ENCODE measurements around the gene KNDC1.

The KNDC1 gene

GRCh38 chr10:133126431-133127290 is 33.4 kb upstream of the KNDC1 start:
- no peak for DNase-seq (ENCODE audit: low read depth)
- no peak for TF ChIP-seq CTCF (conservative IDR thresholded peaks at IDR 0.05; ENCODE audit: control insufficient read depth, insufficient read depth, low read depth, low read length)
- H3K4me3 ChIP-seq (ENCODE audit: control insufficient read depth, low read depth, low read length), result no peak overlapping the region

GRCh38 chr10:133127291-133128125 is 32.5 kb upstream of the KNDC1 start:
- no peak for DNase-seq (ENCODE audit: low read depth)
- no peak for TF ChIP-seq CTCF (conservative IDR thresholded peaks at IDR 0.05; ENCODE audit: control insufficient read depth, insufficient read depth, low read depth, low read length)
- H3K4me3 ChIP-seq (ENCODE audit: control insufficient read depth, low read depth, low read length), result no peak overlapping the region

- no peak overlapping the region for H3K4me3 ChIP-seq (ENCODE audit: control insufficient read depth, low read depth, low read length)
- no peak for TF ChIP-seq CTCF (conservative IDR thresholded peaks at IDR 0.05; ENCODE audit: control insufficient read depth, insufficient read depth, low read depth, low read length)
- DNase-seq (ENCODE audit: low read depth), result no peak
Measured at GRCh38 chr10:133128126-133129070, 31.6 kb upstream of the KNDC1 start.

GRCh38 chr10:133129071-133129858 is 30.8 kb upstream of the KNDC1 start:
- no peak overlapping the region for H3K4me3 ChIP-seq (ENCODE audit: control insufficient read depth, low read depth, low read length)
- no peak for DNase-seq (ENCODE audit: low read depth)
- no peak for TF ChIP-seq CTCF (conservative IDR thresholded peaks at IDR 0.05; ENCODE audit: control insufficient read depth, insufficient read depth, low read depth, low read length)

GRCh38 chr10:133129859-133130495 is 30.0 kb upstream of the KNDC1 start:
- no peak for TF ChIP-seq CTCF (conservative IDR thresholded peaks at IDR 0.05; ENCODE audit: control insufficient read depth, insufficient read depth, low read depth, low read length)
- H3K4me3 ChIP-seq (ENCODE audit: control insufficient read depth, low read depth, low read length), result no peak overlapping the region
- no peak for DNase-seq (ENCODE audit: low read depth)

All from fibroblast of mammary gland (primary cell).